ENCODE data around the gene STPG1.

- TF ChIP-seq, protein P1, sequence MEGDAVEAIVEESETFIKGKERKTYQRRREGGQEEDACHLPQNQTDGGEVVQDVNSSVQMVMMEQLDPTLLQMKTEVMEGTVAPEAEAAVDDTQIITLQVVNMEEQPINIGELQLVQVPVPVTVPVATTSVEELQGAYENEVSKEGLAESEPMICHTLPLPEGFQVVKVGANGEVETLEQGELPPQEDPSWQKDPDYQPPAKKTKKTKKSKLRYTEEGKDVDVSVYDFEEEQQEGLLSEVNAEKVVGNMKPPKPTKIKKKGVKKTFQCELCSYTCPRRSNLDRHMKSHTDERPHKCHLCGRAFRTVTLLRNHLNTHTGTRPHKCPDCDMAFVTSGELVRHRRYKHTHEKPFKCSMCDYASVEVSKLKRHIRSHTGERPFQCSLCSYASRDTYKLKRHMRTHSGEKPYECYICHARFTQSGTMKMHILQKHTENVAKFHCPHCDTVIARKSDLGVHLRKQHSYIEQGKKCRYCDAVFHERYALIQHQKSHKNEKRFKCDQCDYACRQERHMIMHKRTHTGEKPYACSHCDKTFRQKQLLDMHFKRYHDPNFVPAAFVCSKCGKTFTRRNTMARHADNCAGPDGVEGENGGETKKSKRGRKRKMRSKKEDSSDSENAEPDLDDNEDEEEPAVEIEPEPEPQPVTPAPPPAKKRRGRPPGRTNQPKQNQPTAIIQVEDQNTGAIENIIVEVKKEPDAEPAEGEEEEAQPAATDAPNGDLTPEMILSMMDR (IDR thresholded peaks at IDR 0.05; ENCODE audit: insufficient read depth, low read length): no peak
- TF ChIP-seq REST (IDR thresholded peaks at IDR 0.05; ENCODE audit: insufficient replicate concordance, low read depth): no peak
- no peak for TF ChIP-seq POLR2AphosphoS5 (IDR thresholded peaks at IDR 0.05; ENCODE audit: low read depth)
These were observed 26.7 kb downstream of the STPG1 start for GRCh38 chr1:24386931-24387330.
